ENCODE data around the gene CSNK2A2.
A peak's percentile ranks its signal among the peaks of the same experiment; 100 is the strongest.

CSNK2A2 gene

DNA sequence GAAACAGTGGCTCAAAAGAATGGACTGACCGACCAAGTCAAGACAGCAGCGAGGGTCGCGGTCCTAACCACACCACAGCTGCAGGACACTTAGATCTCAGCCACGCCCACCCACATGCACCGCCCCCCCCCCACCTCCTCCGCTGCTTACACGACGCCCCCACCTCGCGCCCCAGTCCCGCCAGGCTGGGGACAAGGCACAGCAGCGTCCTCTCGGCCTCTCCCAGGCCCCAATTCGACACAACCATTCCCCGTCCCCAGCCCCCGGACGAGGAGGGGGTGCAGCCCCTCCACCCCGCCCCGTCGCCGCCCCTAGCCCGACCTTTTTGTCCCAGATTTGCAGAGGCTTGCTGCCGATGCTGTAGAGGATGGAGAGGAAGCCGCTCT, 69.2 kb downstream of the CSNK2A2 start:
- TF ChIP-seq, protein P1, sequence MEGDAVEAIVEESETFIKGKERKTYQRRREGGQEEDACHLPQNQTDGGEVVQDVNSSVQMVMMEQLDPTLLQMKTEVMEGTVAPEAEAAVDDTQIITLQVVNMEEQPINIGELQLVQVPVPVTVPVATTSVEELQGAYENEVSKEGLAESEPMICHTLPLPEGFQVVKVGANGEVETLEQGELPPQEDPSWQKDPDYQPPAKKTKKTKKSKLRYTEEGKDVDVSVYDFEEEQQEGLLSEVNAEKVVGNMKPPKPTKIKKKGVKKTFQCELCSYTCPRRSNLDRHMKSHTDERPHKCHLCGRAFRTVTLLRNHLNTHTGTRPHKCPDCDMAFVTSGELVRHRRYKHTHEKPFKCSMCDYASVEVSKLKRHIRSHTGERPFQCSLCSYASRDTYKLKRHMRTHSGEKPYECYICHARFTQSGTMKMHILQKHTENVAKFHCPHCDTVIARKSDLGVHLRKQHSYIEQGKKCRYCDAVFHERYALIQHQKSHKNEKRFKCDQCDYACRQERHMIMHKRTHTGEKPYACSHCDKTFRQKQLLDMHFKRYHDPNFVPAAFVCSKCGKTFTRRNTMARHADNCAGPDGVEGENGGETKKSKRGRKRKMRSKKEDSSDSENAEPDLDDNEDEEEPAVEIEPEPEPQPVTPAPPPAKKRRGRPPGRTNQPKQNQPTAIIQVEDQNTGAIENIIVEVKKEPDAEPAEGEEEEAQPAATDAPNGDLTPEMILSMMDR (IDR thresholded peaks at IDR 0.05; ENCODE audit: low read depth, low read length, missing control alignments), result no peak
- DNase-seq (ENCODE audit: low read depth), result no peak
- peak overlapping the region; percentile 66 for H3K4me3 ChIP-seq (ENCODE audit: low read depth, low read length)

DNA sequence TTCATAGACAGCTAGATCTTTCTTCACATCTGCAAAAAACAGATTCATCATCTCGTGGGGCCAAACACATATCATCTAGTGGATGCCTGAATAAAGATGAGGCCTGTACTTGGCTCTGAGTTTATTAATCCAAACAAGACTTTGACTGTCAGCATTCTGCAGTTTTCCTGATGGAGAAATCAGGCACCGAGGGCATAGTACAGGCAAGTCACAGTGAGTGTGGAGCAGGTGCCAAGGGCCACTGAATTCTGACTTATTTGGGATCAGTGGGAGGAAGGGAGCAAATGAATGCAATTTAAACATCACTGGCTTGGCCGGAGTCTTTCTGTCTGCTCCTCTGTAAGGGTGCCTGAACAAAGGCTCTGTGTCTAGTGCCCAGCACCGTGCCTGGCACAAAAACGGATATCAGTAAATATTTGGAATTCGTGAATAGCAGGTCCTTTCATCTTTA, 69.7 kb downstream of the CSNK2A2 start:
- TF ChIP-seq, protein P1 (IDR thresholded peaks at IDR 0.05; ENCODE audit: low read depth, low read length, missing control alignments), result no peak
- DNase-seq (ENCODE audit: low read depth), result no peak
- peak overlapping the region; percentile 66 for H3K4me3 ChIP-seq (ENCODE audit: low read depth, low read length)

GRCh38 chr16:58127634-58128033, 70.3 kb downstream of the CSNK2A2 start:
- TF ChIP-seq, protein P1 (IDR thresholded peaks at IDR 0.05; ENCODE audit: low read depth, low read length, missing control alignments), result peak; percentile 41
- no peak for DNase-seq (ENCODE audit: low read depth)
- peak overlapping the region; percentile 66 for H3K4me3 ChIP-seq (ENCODE audit: low read depth, low read length)

DNA sequence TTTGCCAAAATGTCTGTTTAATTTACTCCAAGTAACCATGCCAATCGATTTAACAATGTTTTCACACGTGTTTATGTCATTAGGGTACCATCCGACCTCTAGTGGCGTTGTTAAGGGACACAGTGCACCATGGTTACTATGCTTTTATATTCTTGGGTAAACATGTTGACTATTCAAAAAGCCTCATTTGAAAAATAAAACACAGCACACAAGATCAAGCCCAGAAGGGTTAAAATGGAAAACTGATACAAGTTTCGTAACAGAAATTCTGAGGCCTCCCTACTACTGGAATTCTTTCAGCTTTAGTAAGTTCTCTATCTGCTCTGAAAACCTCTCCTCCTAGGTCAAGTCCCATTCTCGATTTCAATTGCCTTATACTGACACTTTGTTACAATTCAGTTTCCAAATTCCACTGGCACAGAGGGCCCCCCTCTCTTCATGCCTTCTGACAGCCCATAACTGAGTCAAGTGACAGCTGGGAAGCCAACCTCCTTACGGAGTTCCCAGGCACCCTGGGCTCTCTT, 70.8 kb downstream of the CSNK2A2 start:
- TF ChIP-seq, protein P1 (IDR thresholded peaks at IDR 0.05; ENCODE audit: low read depth, low read length, missing control alignments), result peak; percentile 50
- peak overlapping the region; percentile 8; the same call in 1 of the 2 replicates for H3K4me3 ChIP-seq (ENCODE audit: low read depth, low read length)
- no peak for DNase-seq (ENCODE audit: low read depth)

DNA sequence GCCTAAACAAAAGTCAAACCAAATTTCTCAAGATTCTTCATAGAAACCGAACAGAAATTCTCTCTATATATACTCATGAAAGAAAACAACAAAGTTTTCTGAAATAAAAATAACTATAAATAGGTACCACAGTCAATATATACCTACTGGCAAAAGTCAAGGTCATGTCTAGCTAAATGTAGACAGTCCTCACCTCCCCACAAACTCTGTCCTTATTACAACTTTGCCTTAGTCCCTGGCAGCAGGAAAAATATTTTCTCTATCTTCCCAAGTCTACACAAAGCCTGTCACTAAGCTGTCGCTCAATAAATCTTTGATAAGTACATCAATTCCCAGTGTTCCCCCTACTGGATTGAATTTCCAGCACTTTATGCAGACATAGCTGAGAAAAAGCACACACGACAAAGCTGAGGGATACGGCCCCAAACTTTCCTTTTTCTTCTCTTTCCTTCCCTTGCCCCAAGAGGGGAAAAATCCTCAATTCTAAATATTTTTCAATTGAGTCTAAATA, 71.4 kb downstream of the CSNK2A2 start:
- no peak overlapping the region for H3K4me3 ChIP-seq (ENCODE audit: low read depth, low read length)
- TF ChIP-seq, protein P1 (IDR thresholded peaks at IDR 0.05; ENCODE audit: low read depth, low read length, missing control alignments), result no peak
- no peak for DNase-seq (ENCODE audit: low read depth)

GRCh38 chr16:58125781-58126335, 72.0 kb downstream of the CSNK2A2 start:
- H3K4me3 ChIP-seq (ENCODE audit: low read depth, low read length), result no peak overlapping the region
- DNase-seq (ENCODE audit: low read depth), result no peak
- TF ChIP-seq, protein P1 (IDR thresholded peaks at IDR 0.05; ENCODE audit: low read depth, low read length, missing control alignments), result no peak

DNA sequence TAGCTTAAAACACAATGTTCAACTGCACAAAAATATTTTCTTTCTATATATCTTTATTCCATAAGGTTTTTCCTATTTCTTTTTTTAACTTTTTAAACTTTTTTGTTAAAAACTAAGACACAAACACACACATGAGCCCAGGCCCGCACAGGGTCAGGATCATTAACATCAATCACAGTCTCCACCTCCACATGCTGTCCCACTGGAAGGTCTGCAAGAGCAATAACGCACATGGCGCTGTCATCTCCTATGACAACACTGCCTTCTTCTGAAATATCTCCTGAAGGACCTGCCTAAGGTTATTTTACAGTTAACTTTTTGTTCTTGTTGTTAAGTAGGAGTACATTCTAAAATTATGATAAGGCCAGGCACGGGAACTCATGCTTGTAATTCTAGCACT, 72.9 kb downstream of the CSNK2A2 start:
- no peak for DNase-seq (ENCODE audit: low read depth)
- H3K4me3 ChIP-seq (ENCODE audit: low read depth, low read length), result no peak overlapping the region
- TF ChIP-seq, protein P1 (IDR thresholded peaks at IDR 0.05; ENCODE audit: low read depth, low read length, missing control alignments), result no peak
